Glutamatergic neuron (in vitro differentiated cells): ENCODE measurements around the gene CSNK1A1. TPM values are rescaled to one million over a fixed set of nuclear protein-coding genes. Genes with fewer than 3 reads are reported as not detected.

ENCODE experiments used
- DNase-seq: peaks from one replicate; pipeline ENCODE4 v3.0.0; 2022
- H3K27ac Mint-ChIP-seq: one replicate; pipeline ENCODE4 v1.8.0; 2020; ENCODE audit warnings: mild to moderate bottlenecking, mixed read lengths, inconsistent platforms; ENCODE audit not compliant: unreplicated experiment
- H3K27me3 Mint-ChIP-seq: one replicate; pipeline ENCODE4 v1.8.0; 2020; ENCODE audit warnings: mild to moderate bottlenecking, moderate library complexity, mixed read lengths, inconsistent platforms; ENCODE audit not compliant: unreplicated experiment
- H3K36me3 Mint-ChIP-seq: one replicate; pipeline ENCODE4 v1.8.0; 2020; ENCODE audit warnings: mild to moderate bottlenecking, mixed read lengths, inconsistent platforms; ENCODE audit not compliant: unreplicated experiment
- H3K4me1 Mint-ChIP-seq: one replicate; pipeline ENCODE4 v1.8.0; 2020; ENCODE audit warnings: mild to moderate bottlenecking, low read depth, mixed read lengths, inconsistent platforms; ENCODE audit not compliant: unreplicated experiment
- H3K4me3 Mint-ChIP-seq: one replicate; pipeline ENCODE4 v1.8.0; 2020; ENCODE audit warnings: mild to moderate bottlenecking, mixed read lengths, inconsistent platforms; ENCODE audit not compliant: unreplicated experiment
- H3K9me3 Mint-ChIP-seq: one replicate; pipeline ENCODE4 v1.8.0; 2020; ENCODE audit warnings: mild to moderate bottlenecking, moderate library complexity, mixed read lengths, inconsistent platforms; ENCODE audit not compliant: unreplicated experiment
- total RNA-seq: library from RNA; stranded (reverse); fragmentation: NEBNext Ultra II Directional; extraction: Animal tissue kit (Norgen Biotek cat#: 25700); gene quantifications from one replicate; pipeline ENCODE4 v1.2.1, GENCODE V29; 2021; ENCODE audit not compliant: unreplicated experiment
- TF ChIP-seq, protein P1 (sequence below): fragments of 200-600 bp; sonication (generic); IDR thresholded peaks from one replicate; pipeline ENCODE4 v1.5.0; 2021; ENCODE audit not compliant: partially characterized antibody, unreplicated experiment

CSNK1A1 gene
- total RNA-seq, 1 donor from 2014 or later, result 289 TPM

DNA sequence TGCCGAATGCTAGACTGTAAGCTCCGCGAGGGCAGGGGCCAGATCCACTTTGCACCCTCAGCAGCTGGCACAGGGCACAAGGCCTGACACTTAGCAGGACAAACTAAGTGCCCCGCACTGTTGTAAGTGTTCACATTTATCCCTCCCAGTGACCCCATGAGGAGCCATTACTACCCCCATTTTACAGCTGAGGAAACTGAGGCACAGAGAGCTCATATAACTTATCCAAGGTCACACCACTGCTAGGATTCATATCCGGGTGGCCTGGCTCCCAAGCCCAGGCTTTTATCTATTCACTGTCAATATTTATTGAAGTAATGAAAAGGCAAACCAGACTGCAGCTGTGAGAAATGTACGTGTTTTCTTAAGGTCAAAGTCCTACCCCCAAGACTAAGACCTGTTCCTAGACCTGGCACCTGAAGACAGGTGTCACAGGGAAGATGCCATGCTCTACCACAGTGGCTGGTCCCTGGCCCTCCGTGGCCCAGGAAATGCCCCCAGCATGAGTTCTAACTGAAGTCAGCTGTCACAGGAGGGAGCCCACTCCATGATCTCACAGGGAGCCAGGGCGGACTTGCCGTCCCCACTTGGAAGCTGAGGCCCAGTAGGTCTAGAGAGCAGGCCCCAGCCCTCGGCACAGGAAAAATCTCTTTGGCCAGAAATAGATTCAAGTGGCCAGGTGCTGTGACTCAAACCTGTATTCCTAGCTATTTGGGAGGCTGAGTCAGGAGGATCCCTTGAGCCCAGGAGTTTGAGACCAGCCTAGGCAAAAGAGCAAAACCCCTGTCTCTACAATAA lies 97.4 kb downstream of the CSNK1A1 start:
- no peak overlapping the region for H3K27ac Mint-ChIP-seq
- H3K9me3 Mint-ChIP-seq, result no peaks in the 10 kb centered on the region
- peaks cover 5% of the 10 kb centered on the region for H3K27me3 Mint-ChIP-seq
- DNase-seq, result no peak
- no peaks in the 10 kb centered on the region for H3K36me3 Mint-ChIP-seq
- TF ChIP-seq, protein P1, sequence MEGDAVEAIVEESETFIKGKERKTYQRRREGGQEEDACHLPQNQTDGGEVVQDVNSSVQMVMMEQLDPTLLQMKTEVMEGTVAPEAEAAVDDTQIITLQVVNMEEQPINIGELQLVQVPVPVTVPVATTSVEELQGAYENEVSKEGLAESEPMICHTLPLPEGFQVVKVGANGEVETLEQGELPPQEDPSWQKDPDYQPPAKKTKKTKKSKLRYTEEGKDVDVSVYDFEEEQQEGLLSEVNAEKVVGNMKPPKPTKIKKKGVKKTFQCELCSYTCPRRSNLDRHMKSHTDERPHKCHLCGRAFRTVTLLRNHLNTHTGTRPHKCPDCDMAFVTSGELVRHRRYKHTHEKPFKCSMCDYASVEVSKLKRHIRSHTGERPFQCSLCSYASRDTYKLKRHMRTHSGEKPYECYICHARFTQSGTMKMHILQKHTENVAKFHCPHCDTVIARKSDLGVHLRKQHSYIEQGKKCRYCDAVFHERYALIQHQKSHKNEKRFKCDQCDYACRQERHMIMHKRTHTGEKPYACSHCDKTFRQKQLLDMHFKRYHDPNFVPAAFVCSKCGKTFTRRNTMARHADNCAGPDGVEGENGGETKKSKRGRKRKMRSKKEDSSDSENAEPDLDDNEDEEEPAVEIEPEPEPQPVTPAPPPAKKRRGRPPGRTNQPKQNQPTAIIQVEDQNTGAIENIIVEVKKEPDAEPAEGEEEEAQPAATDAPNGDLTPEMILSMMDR, result no peak
- peaks cover 7% of the 10 kb centered on the region for H3K4me1 Mint-ChIP-seq
- H3K4me3 Mint-ChIP-seq, result no peak overlapping the region

DNA sequence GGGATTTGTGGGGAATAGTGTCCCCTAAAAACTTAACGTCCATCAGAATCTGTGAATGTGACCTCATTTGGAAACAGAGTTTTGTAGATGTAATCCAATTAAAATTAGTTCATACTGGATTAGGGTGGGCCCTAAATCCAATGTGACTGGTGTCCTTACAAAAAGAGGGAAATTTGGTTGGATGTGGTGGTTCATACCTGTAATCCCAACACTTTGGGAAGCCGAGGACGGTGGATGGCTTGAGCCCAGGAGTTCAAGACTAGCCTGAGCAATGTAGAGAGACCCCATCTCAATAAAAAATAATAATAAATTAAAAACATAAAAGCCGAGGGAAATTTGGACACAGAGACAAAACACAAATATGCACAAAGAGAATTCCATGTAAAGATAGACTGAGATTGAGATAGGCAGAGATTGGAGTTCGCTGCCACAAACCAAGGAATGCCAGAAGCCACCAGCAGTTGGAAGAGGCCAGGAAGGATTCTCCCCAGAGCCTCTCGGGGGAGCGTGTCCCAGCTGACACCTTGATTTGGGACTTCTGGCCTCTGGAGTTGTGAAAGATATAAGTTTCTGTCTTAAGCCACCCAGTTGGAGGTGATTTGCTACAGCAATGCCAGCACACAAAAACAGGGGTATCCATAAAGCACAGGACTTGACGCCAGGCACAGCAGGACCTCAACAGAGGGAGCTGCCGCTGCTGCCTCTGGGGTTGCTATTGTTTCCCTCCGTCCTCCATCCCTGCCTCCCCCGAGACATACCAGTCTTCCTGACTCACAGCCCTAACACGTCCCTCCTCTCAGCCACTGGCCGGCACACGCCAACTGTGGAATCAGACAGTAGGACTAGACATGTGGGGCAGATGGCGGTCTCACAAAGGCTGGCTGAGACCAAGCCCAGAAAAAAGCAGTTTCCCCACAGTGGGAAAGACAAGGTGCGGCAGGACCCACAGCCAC lies 98.3 kb downstream of the CSNK1A1 start:
- Mint-ChIP-seq H3K9me3 (no peaks in the 10 kb centered on the region), H3K4me1 (peaks cover 7% of the 10 kb centered on the region)

DNA sequence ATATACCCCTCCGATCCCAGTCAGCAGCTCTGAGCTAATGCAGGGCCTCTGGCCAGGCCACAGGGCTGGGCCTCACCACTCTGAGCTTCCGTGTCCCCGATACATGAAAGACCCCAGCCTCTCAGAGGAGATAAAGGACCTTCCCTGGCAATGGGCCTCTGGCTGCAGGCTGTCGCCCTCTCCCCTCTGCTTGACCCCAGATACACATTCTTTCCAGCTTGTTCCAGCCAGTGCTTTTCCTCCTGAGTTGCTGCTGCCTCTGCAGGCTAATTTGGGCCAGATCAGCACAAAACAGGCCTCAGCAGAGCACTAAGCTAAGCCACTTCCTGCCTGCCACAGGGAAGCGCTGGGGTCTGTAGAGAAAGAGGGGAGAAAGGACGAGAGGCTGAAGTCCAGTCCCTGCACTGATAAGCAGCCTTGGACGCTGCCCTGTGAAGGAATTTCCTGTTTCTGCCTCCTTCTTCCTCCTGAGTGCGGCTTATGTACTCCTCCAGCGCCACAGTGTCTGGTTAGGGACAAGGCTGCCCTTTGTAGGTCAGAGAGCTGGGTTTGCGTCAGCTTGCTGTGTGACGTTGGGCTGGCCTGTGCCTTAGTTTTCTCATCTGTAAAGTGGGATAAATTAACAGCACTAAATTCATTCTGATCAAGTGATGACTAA lies 99.1 kb downstream of the CSNK1A1 start:
- Mint-ChIP-seq H3K4me1 (peaks cover 7% of the 10 kb centered on the region), H3K4me3 (no peak overlapping the region), H3K27me3 (peaks cover 5% of the 10 kb centered on the region)

More for the DNA sequence above, 98.3 kb downstream of the CSNK1A1 start:
- Mint-ChIP-seq H3K36me3 (no peaks in the 10 kb centered on the region), H3K27ac (peak overlapping the region; percentile 26), H3K27me3 (peaks cover 5% of the 10 kb centered on the region), H3K4me3 (no peak overlapping the region)
- no peak for DNase-seq
- TF ChIP-seq, protein P1, result no peak

DNA sequence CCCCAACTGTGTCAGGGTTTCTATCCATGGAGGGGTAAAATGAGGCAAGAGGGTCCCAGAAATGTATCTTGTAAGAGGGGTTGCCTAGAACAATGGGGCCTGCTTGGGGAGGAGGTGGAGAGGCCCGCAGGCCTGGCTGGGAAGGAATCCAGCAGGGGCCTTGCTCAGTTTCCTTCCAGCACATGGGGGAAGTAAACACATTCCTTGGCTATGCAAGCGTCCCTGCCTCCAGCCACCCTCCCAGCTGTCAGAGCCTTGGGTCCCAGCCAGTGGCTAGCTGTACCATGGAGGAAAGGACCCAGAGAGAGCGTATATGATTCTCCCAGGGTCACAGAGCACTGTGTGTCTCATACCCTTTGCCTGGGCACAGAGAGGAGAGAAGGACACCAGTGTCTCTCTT lies 101.0 kb downstream of the CSNK1A1 start:
- Mint-ChIP-seq H3K9me3 (no peaks in the 10 kb centered on the region), H3K36me3 (no peaks in the 10 kb centered on the region), H3K4me3 (no peak overlapping the region), H3K27ac (no peak overlapping the region), H3K4me1 (peaks cover 5% of the 10 kb centered on the region), H3K27me3 (peaks cover 4% of the 10 kb centered on the region)
- TF ChIP-seq, protein P1, result no peak
- no peak for DNase-seq

More for the DNA sequence above, 99.1 kb downstream of the CSNK1A1 start:
- TF ChIP-seq, protein P1, result no peak
- Mint-ChIP-seq H3K9me3 (no peaks in the 10 kb centered on the region), H3K27ac (no peak overlapping the region), H3K36me3 (no peaks in the 10 kb centered on the region)
- DNase-seq, result no peak
